Muscle layer of duodenum (tissue), 2 donors: ENCODE measurements around the gene SAMD4A.
A peak's percentile ranks its signal among the peaks of the same experiment; 100 is the strongest.

Experiments used
- H3K27ac ChIP-seq: one replicate; pipeline ENCODE4 v1.7.0; 2013; ENCODE audit warnings: mild to moderate bottlenecking, low read length
- H3K27me3 ChIP-seq: one replicate; pipeline ENCODE4 v1.7.0; 2013; ENCODE audit warnings: low read depth, mild to moderate bottlenecking, control low read depth, low read length
- H3K36me3 ChIP-seq, 2 donors: one replicate each; pipeline ENCODE4 v1.7.0; 2013; ENCODE audit warnings: low read length in 2 of 2, control low read depth in 1 of 2, mild to moderate bottlenecking in 1 of 2; ENCODE audit not compliant: insufficient read depth in 2 of 2, control insufficient read depth in 1 of 2
- H3K4me1 ChIP-seq, 2 donors: one replicate each; pipeline ENCODE4 v1.7.0; 2013; ENCODE audit warnings: low read length in 2 of 2, mild to moderate bottlenecking in 2 of 2, control low read depth in 1 of 2, moderate library complexity in 1 of 2; ENCODE audit not compliant: insufficient read depth in 2 of 2, control insufficient read depth in 1 of 2
- H3K4me3 ChIP-seq, 2 donors: one replicate each; pipeline ENCODE4 v1.7.0; 2013; ENCODE audit warnings: low read length in 2 of 2, low read depth in 1 of 2, mild to moderate bottlenecking in 1 of 2
- H3K9me3 ChIP-seq, 2 donors: one replicate each; pipeline ENCODE4 v1.7.0; 2013; ENCODE audit warnings: low read length in 2 of 2, control low read depth in 1 of 2, mild to moderate bottlenecking in 1 of 2; ENCODE audit not compliant: control insufficient read depth in 1 of 2
- donor health status: healthy.

The SAMD4A gene

GRCh38 chr14:54687750-54688119, 120.8 kb downstream of the SAMD4A start:
- Histone ChIP-seq H3K27me3 (no peaks in the 10 kb centered on the region), H3K4me3 (no peak overlapping the region), H3K4me1 (peaks cover 7 to 15% of the 10 kb centered on the region in 2 donors), H3K9me3 (no peaks in the 10 kb centered on the region), H3K36me3 (peaks cover 0 to 4% of the 10 kb centered on the region in 2 donors), H3K27ac (peak overlapping the region; percentile 74)

GRCh38 chr14:54688229-54688628, 121.3 kb downstream of the SAMD4A start:
- Histone ChIP-seq H3K27ac (no peak overlapping the region), H3K36me3 (peaks cover 0 to 4% of the 10 kb centered on the region in 2 donors), H3K4me1 (peaks cover 7 to 19% of the 10 kb centered on the region in 2 donors), H3K27me3 (no peaks in the 10 kb centered on the region), H3K9me3 (no peaks in the 10 kb centered on the region), H3K4me3 (no peak overlapping the region)

GRCh38 chr14:54689928-54690327, 123.0 kb downstream of the SAMD4A start:
- Histone ChIP-seq H3K27me3 (no peaks in the 10 kb centered on the region), H3K4me3 (no peak overlapping the region), H3K36me3 (peaks cover 0 to 4% of the 10 kb centered on the region in 2 donors), H3K4me1 (peaks cover 7 to 11% of the 10 kb centered on the region in 2 donors), H3K9me3 (no peaks in the 10 kb centered on the region), H3K27ac (no peak overlapping the region)

GRCh38 chr14:54690887-54691286, 124.0 kb downstream of the SAMD4A start:
- Histone ChIP-seq H3K4me1 (peaks cover 7 to 11% of the 10 kb centered on the region in 2 donors), H3K27ac (no peak overlapping the region), H3K36me3 (peaks cover 0 to 2% of the 10 kb centered on the region in 2 donors), H3K27me3 (no peaks in the 10 kb centered on the region), H3K9me3 (no peaks in the 10 kb centered on the region), H3K4me3 (no peak overlapping the region)

GRCh38 chr14:54691525-54692283, 124.8 kb downstream of the SAMD4A start:
- Histone ChIP-seq H3K27ac (peak overlapping the region; percentile 37), H3K4me3 (no peak overlapping the region), H3K4me1 (peaks cover 6 to 11% of the 10 kb centered on the region in 2 donors), H3K9me3 (no peaks in the 10 kb centered on the region), H3K27me3 (no peaks in the 10 kb centered on the region), H3K36me3 (no peaks in the 10 kb centered on the region)

- Histone ChIP-seq H3K9me3 (no peaks in the 10 kb centered on the region), H3K4me1 (peaks cover 0 to 9% of the 10 kb centered on the region in 2 donors), H3K27me3 (no peaks in the 10 kb centered on the region), H3K36me3 (no peaks in the 10 kb centered on the region), H3K4me3 (no peak overlapping the region), H3K27ac (no peak overlapping the region)
Measured at GRCh38 chr14:54692284-54692772, 125.4 kb downstream of the SAMD4A start.

- H3K4me1 ChIP-seq, result peaks cover 0 to 10% of the 10 kb centered on the region in 2 donors
- H3K36me3 ChIP-seq, result no peaks in the 10 kb centered on the region
- no peak overlapping the region for H3K27ac ChIP-seq
- no peak overlapping the region for H3K4me3 ChIP-seq
- no peaks in the 10 kb centered on the region for H3K9me3 ChIP-seq
- no peaks in the 10 kb centered on the region for H3K27me3 ChIP-seq
Measured at GRCh38 chr14:54693761-54694160, 126.8 kb downstream of the SAMD4A start.

- Histone ChIP-seq H3K36me3 (no peaks in the 10 kb centered on the region), H3K4me3 (no peak overlapping the region), H3K4me1 (peaks cover 0 to 14% of the 10 kb centered on the region in 2 donors), H3K9me3 (no peaks in the 10 kb centered on the region), H3K27ac (no peak overlapping the region), H3K27me3 (no peaks in the 10 kb centered on the region)
Measured at GRCh38 chr14:54695196-54695595, 128.3 kb downstream of the SAMD4A start.

GRCh38 chr14:54697001-54697400, 130.1 kb downstream of the SAMD4A start:
- peaks cover 0 to 14% of the 10 kb centered on the region in 2 donors for H3K4me1 ChIP-seq
- H3K27ac ChIP-seq, result no peak overlapping the region
- H3K36me3 ChIP-seq, result no peaks in the 10 kb centered on the region
- no peaks in the 10 kb centered on the region for H3K9me3 ChIP-seq
- no peak overlapping the region for H3K4me3 ChIP-seq
- H3K27me3 ChIP-seq, result no peaks in the 10 kb centered on the region

- no peaks in the 10 kb centered on the region for H3K27me3 ChIP-seq
- H3K27ac ChIP-seq, result peak overlapping the region; percentile 13
- peaks cover 0 to 14% of the 10 kb centered on the region in 2 donors for H3K4me1 ChIP-seq
- H3K4me3 ChIP-seq, result no peak overlapping the region
- H3K36me3 ChIP-seq, result no peaks in the 10 kb centered on the region
- no peaks in the 10 kb centered on the region for H3K9me3 ChIP-seq
Measured at GRCh38 chr14:54697803-54698202, 130.9 kb downstream of the SAMD4A start.

GRCh38 chr14:54698501-54698900, 131.6 kb downstream of the SAMD4A start:
- no peaks in the 10 kb centered on the region for H3K36me3 ChIP-seq
- H3K4me3 ChIP-seq, result no peak overlapping the region
- H3K4me1 ChIP-seq, result peaks cover 0 to 10% of the 10 kb centered on the region in 2 donors
- peak overlapping the region; percentile 47 for H3K27ac ChIP-seq
- no peaks in the 10 kb centered on the region for H3K27me3 ChIP-seq
- no peaks in the 10 kb centered on the region for H3K9me3 ChIP-seq
